GM12801 (cell line): Measurements from ENCODE around the gene CFAP99.

Experiments
- CTCF ChIP-seq: IDR thresholded peaks from one replicate; pipeline ENCODE4 v1.5.1; 2011; ENCODE audit warnings: control low read depth; ENCODE audit not compliant: insufficient read length; ENCODE audit errors: extremely low read depth

Gene CFAP99

GRCh38 chr4:2485956-2486355 is 67.2 kb downstream of the CFAP99 start:
- no peak for TF ChIP-seq CTCF

- no peak for TF ChIP-seq CTCF
Measured at GRCh38 chr4:2486981-2487380, 68.2 kb downstream of the CFAP99 start.

GRCh38 chr4:2487632-2488031 is 68.9 kb downstream of the CFAP99 start:
- no peak for TF ChIP-seq CTCF

GRCh38 chr4:2489081-2489805 is 70.5 kb downstream of the CFAP99 start:
- no peak for TF ChIP-seq CTCF

- no peak for TF ChIP-seq CTCF
Measured at GRCh38 chr4:2489841-2490552, 71.2 kb downstream of the CFAP99 start.

GRCh38 chr4:2492970-2493369 is 74.2 kb downstream of the CFAP99 start:
- TF ChIP-seq CTCF = no peak

GRCh38 chr4:2494992-2495391 is 76.2 kb downstream of the CFAP99 start:
- TF ChIP-seq CTCF = no peak
